OCI-LY1 (cell line): ENCODE data around the gene ADGRG1.

Source experiments
- H2AFZ ChIP-seq: fragments of 200-600 bp; sonication (generic), shearing (Covaris generic); 2 replicates; pipeline ENCODE4 v1.6.0; 2014; ENCODE audit warnings: antibody characterized with exemption, mild to moderate bottlenecking, low read length
- H3F3A ChIP-seq: fragments of 200-600 bp; sonication (generic), shearing (Covaris generic); 2 replicates; pipeline ENCODE4 v1.6.0; 2014; ENCODE audit warnings: mild to moderate bottlenecking, antibody characterized with exemption, low read length, moderate library complexity; ENCODE audit not compliant: insufficient read depth
- H3K27ac ChIP-seq: fragments of 200-600 bp; sonication (generic); 2 replicates; pipeline ENCODE4 v1.5.1; 2014; ENCODE audit warnings: low read length, mixed run types, mild to moderate bottlenecking, low read depth; ENCODE audit not compliant: poor library complexity, severe bottlenecking
- H3K27me3 ChIP-seq: fragments of 200-600 bp; sonication (generic); 2 replicates; pipeline ENCODE4 v1.6.0; 2014; ENCODE audit warnings: antibody characterized with exemption, mild to moderate bottlenecking, low read length, moderate library complexity; ENCODE audit not compliant: insufficient read depth
- H3K36me3 ChIP-seq: fragments of 200-600 bp; sonication (generic); 2 replicates; pipeline ENCODE4 v1.6.1; 2014; ENCODE audit warnings: mild to moderate bottlenecking, antibody characterized with exemption, low read length, moderate library complexity, mixed read lengths; ENCODE audit not compliant: insufficient read depth
- H3K4me1 ChIP-seq: fragments of 200-600 bp; sonication (generic); 2 replicates; pipeline ENCODE4 v1.5.1; 2014; ENCODE audit warnings: mild to moderate bottlenecking, low read length, moderate library complexity; ENCODE audit not compliant: insufficient read depth, severe bottlenecking
- H3K4me2 ChIP-seq: fragments of 200-600 bp; sonication (generic), shearing (Covaris generic); 2 replicates; pipeline ENCODE4 v1.6.1; 2014; ENCODE audit warnings: low read length
- H3K4me3 ChIP-seq: fragments of 200-600 bp; sonication (generic); 2 replicates; pipeline ENCODE4 v1.5.1; 2014; ENCODE audit warnings: low read length, low read depth, mild to moderate bottlenecking, mixed read lengths; ENCODE audit not compliant: poor library complexity, severe bottlenecking
- H3K79me2 ChIP-seq: fragments of 200-600 bp; shearing (Covaris generic); 2 replicates; pipeline ENCODE4 v1.6.1; 2016; ENCODE audit warnings: mixed run types, low read length, mixed read lengths; ENCODE audit not compliant: insufficient read depth
- H3K9ac ChIP-seq: fragments of 200-600 bp; sonication (generic), shearing (Covaris generic); 2 replicates; pipeline ENCODE4 v1.6.1; 2014; ENCODE audit warnings: mild to moderate bottlenecking, low read length, mixed read lengths
- H3K9me2 ChIP-seq: fragments of 200-600 bp; sonication (generic), shearing (Covaris generic); 2 replicates; pipeline ENCODE4 v1.6.1; 2014; ENCODE audit warnings: low read depth, mild to moderate bottlenecking, low read length, mixed read lengths
- H3K9me3 ChIP-seq: fragments of 200-600 bp; shearing (Covaris generic); 2 replicates; pipeline ENCODE4 v1.6.1; 2014; ENCODE audit warnings: low read length, mixed read lengths
- H4K20me1 ChIP-seq: fragments of 200-600 bp; sonication (generic), shearing (Covaris generic); 2 replicates; pipeline ENCODE4 v1.6.0; 2016; ENCODE audit warnings: mild to moderate bottlenecking, low read length; ENCODE audit not compliant: insufficient read depth
- EZH2 ChIP-seq: fragments of 200-600 bp; sonication (generic), shearing (Covaris generic); IDR thresholded peaks from 2 replicates; pipeline ENCODE4 v1.8.0; 2017; ENCODE audit warnings: borderline replicate concordance, mixed run types, mild to moderate bottlenecking, antibody characterized with exemption, low read length, moderate library complexity, mixed read lengths
- TF ChIP-seq, protein P1 (sequence below): fragments of 200-600 bp; sonication (generic), shearing (Covaris generic); IDR thresholded peaks from 2 replicates; pipeline ENCODE4 v1.5.1; 2017; ENCODE audit warnings: mild to moderate bottlenecking, antibody characterized with exemption, low read length, moderate library complexity, mixed read lengths

Gene ADGRG1

GRCh38 chr16:57679016-57679415 is 50.6 kb downstream of the ADGRG1 start:
- H3K4me1 ChIP-seq = no peaks in the 10 kb centered on the region
- no peaks in the 10 kb centered on the region for H3K27me3 ChIP-seq
- no peak overlapping the region for H3K4me3 ChIP-seq
- H4K20me1 ChIP-seq = no peaks in the 10 kb centered on the region
- TF ChIP-seq, protein P1, sequence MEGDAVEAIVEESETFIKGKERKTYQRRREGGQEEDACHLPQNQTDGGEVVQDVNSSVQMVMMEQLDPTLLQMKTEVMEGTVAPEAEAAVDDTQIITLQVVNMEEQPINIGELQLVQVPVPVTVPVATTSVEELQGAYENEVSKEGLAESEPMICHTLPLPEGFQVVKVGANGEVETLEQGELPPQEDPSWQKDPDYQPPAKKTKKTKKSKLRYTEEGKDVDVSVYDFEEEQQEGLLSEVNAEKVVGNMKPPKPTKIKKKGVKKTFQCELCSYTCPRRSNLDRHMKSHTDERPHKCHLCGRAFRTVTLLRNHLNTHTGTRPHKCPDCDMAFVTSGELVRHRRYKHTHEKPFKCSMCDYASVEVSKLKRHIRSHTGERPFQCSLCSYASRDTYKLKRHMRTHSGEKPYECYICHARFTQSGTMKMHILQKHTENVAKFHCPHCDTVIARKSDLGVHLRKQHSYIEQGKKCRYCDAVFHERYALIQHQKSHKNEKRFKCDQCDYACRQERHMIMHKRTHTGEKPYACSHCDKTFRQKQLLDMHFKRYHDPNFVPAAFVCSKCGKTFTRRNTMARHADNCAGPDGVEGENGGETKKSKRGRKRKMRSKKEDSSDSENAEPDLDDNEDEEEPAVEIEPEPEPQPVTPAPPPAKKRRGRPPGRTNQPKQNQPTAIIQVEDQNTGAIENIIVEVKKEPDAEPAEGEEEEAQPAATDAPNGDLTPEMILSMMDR = no peak
- no peak for TF ChIP-seq EZH2
- no peak overlapping the region for H3K27ac ChIP-seq
- no peaks in the 10 kb centered on the region for H3K9me2 ChIP-seq
- no peak overlapping the region for H3K9ac ChIP-seq
- H3K79me2 ChIP-seq = no peaks in the 10 kb centered on the region
- H3K9me3 ChIP-seq = no peaks in the 10 kb centered on the region
- no peak overlapping the region for H3K4me2 ChIP-seq
- no peaks in the 10 kb centered on the region for H3F3A ChIP-seq
- H3K36me3 ChIP-seq = no peaks in the 10 kb centered on the region
- H2AFZ ChIP-seq = no peak overlapping the region

DNA sequence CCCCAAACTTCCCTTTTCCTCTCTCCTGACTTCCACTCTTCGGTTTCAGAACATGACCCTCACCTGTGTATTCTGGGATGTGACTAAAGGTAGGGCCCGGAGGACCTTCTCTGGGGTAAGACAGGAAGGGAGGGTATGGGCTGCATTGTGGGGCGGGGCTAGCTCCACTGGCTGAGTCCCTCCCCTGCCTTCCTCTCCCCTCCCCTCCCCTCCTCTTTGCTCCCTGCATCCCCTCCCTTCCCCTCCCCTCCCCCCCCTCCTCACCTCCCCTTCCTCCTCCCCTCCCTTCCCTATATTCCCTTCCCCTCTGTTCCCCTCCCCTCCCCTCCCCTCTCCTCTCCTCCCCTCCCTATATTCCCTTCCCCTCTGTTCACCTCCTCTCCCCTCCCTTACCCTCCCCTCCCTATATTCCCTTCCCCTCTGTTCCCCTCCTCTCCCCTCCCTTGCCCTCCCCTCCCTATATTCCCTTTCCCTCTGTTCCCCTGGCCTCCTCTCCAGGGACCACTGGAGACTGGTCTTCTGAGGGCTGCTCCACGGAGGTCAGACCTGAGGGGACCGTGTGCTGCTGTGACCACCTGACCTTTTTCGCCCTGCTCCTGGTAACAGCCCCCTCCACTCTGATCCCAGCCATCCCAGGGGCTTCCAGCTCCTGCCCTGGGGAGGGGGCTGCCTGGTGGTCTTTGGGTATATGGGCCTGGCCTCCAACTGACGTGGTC is 51.5 kb downstream of the ADGRG1 start:
- H3K9me2 ChIP-seq = no peaks in the 10 kb centered on the region
- H3K4me1 ChIP-seq = no peaks in the 10 kb centered on the region
- no peak overlapping the region for H3K27ac ChIP-seq
- peaks cover 5% of the 10 kb centered on the region; the same call in 1 of the 2 replicates for H3K27me3 ChIP-seq
- no peaks in the 10 kb centered on the region for H3K9me3 ChIP-seq
- no peak overlapping the region for H3K9ac ChIP-seq
- no peaks in the 10 kb centered on the region for H4K20me1 ChIP-seq
- no peak overlapping the region for H3K4me3 ChIP-seq
- H2AFZ ChIP-seq = no peak overlapping the region
- no peaks in the 10 kb centered on the region for H3K36me3 ChIP-seq
- no peak overlapping the region for H3K4me2 ChIP-seq
- no peak for TF ChIP-seq EZH2
- TF ChIP-seq, protein P1 = no peak
- H3K79me2 ChIP-seq = no peaks in the 10 kb centered on the region
- H3F3A ChIP-seq = no peaks in the 10 kb centered on the region

DNA sequence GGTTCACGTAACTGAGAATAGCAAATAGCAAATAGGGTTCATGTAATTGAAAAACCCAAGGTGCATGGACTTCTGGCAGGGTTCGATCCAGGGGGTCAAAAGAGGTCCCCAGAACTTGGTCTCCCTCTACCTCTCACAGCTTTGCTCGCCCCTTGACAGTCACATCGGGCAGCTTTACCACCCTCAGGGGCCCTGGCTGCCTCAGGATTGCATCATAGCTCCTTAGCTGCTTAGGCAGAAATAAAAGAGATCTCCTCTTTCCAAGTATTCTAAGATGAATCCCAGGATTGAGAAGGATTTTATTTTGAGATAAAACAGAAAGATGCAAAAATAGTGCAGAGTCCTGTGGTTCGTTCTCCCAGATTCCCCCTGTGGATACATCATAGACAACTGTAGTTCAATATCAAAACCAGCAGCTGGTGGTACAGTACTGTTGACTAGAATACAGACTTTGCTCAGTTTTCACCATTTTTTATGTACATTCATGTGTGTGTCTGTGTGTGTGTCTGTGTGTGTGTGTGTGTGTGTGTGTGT is 52.5 kb downstream of the ADGRG1 start:
- no peak overlapping the region for H2AFZ ChIP-seq
- no peaks in the 10 kb centered on the region for H3K79me2 ChIP-seq
- peaks cover 5% of the 10 kb centered on the region; the same call in 1 of the 2 replicates for H3K27me3 ChIP-seq
- H3K9me2 ChIP-seq = no peaks in the 10 kb centered on the region
- no peaks in the 10 kb centered on the region for H3K36me3 ChIP-seq
- H3F3A ChIP-seq = no peaks in the 10 kb centered on the region
- no peaks in the 10 kb centered on the region for H4K20me1 ChIP-seq
- no peak overlapping the region for H3K4me3 ChIP-seq
- no peaks in the 10 kb centered on the region for H3K4me1 ChIP-seq
- H3K4me2 ChIP-seq = no peak overlapping the region
- no peaks in the 10 kb centered on the region for H3K9me3 ChIP-seq
- no peak for TF ChIP-seq EZH2
- TF ChIP-seq, protein P1 = no peak
- no peak overlapping the region for H3K27ac ChIP-seq
- H3K9ac ChIP-seq = no peak overlapping the region
